Caki2 (cell line): ENCODE data around the gene RAB35. TPM values are rescaled to one million over a fixed set of nuclear protein-coding genes. Genes with fewer than 3 reads are reported as not detected.

Source experiments
- DNase-seq: peaks from one replicate; pipeline ENCODE4 v3.0.0-alpha.2; 2015; ENCODE audit warnings: low read depth
- in situ Hi-C: cut with HindIII; loops from 2 replicates; pipeline ENCODE4 v1.10.0; 2016; ENCODE audit warnings: low sequenced_read_pairs, low pct_unique_long_range_greater_than_20kb, mixed read lengths
- total RNA-seq: library from RNA; depleted of rRNA; stranded (reverse); fragments of >200 nt; shearing (Covaris generic); gene quantifications from 2 replicates; pipeline ENCODE4 v1.2.3, GENCODE V29; 2014; ENCODE audit warnings: low replicate concordance

Gene RAB35
- total RNA-seq, 1 experiment from 2014 or later: 43.5 TPM

DNA sequence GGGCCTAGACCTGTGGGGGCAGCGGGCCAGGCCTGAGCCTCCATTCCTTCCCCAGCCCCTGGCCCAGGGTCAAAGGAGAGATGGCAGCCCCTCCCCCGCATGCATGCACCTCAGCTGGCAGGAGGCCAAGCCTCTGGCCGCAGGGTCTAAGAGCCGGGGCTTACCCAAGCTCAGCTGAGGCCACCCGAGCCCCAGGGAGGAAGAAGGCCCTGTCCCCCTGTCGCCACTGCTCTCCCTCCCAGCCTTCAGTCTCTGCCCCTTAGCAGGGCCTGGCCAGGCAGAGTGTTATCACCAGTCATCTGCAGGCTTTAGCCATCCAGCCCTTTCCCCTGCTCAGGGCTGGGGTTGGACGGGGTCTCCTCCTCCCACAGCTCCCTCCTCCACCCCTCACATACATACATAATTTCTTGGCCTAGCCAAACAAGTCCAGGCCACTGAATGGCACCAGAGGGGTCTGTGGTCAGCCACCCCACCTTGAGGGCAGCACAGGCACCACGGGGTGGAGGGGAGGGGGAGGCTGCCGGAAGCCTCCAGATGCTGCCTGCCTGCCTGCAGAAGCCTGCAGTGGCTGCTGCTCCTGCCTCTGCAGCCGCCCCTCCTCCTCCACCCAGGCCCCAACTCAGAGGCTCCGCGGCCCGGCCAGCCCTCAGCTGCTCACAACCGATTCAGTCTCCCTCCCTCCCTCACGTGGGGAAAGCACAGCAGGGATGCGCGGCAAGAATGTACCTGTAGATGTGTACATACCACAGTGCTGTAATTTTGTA lies 22.8 kb downstream of the RAB35 start:
- no peak for DNase-seq
- in situ Hi-C loops: no loop called here

DNA sequence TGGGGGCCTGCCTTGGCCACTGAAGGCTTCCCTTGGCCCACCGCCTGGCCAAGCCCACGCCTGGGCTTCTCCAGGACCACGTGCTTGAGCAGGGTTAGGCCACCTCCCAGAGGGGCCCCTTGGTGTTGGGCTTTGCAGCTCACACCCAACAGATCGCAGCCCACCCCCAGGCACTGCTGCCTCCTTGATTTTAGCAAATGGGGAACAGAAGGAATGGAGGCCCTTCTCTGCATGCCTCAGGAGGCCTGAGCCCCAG lies 23.3 kb downstream of the RAB35 start:
- no peak for DNase-seq
- in situ Hi-C loops: no loop called here

DNA sequence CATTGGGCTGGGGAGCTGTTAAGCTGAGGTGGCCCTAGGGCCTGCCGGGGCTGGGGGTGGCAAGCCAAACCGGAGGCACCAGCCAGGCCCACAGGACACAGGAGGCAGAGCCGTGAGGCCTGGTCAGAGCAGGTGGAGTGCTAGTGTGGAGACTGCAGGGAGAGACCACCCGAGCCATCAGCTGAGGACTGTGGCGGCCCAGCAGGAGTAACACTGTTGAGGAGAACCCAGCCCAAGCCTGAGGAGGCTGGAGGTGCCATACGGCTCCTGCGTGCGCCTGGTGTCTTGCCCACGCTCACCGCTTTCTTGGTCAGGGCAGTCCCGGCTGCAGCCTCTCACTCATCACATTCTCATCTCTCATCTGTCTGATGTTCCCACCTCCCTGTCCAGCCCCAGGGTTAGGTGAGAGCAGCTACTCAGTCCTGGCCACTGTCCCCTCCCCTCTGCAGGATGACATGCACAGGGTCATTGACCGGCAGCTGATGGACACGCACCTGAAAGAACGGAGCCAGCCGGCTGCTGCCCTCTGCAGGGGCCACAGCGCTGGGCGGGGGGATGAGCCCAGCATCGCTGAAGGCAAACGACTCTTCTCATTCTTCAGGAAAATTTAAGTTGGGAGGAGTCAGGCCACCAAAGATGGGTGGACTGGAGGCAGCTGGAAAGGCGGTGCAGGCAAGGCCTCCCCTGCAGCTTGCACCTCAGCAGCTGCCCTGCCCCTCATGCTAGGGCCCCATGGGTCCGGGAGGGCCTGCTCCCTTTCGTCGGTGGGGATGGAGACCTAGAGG lies 23.8 kb downstream of the RAB35 start:
- in situ Hi-C loops: no loop called here
- no peak for DNase-seq

DNA sequence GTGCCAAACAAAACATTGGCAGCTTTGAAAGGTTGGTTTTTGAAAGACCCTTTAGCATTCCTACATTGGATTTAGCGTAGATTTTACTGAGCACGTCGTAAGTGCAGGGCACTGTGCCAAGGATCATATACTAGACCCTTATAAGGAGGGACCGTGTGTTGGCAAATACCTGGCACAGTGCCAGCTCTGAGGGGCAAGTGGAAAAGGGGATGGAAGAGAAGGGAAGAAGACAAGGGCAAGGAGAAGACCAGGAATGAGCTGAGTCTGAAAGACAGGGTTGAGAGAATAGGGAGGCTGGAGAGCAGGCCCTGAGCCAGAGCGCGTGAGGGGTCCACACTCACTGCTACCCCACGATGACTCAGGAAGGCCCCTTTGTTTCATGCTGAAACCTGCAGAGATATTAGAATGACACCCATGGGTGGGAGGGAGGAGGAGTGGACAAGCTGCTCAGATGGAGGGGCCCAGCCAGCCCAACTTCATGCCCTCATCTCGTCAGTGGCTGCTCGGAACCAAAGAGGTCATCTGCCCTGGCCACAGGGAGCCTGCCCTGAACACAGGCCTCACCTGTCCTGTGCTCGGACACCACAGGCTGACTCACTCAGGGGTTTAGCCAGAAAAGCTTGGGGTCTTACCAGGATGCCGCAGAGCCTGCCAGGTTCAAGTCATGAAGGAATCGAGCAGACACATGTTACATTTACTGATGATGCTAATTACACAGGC lies 25.0 kb downstream of the RAB35 start:
- in situ Hi-C loops: no loop called here
- DNase-seq: no peak

DNA sequence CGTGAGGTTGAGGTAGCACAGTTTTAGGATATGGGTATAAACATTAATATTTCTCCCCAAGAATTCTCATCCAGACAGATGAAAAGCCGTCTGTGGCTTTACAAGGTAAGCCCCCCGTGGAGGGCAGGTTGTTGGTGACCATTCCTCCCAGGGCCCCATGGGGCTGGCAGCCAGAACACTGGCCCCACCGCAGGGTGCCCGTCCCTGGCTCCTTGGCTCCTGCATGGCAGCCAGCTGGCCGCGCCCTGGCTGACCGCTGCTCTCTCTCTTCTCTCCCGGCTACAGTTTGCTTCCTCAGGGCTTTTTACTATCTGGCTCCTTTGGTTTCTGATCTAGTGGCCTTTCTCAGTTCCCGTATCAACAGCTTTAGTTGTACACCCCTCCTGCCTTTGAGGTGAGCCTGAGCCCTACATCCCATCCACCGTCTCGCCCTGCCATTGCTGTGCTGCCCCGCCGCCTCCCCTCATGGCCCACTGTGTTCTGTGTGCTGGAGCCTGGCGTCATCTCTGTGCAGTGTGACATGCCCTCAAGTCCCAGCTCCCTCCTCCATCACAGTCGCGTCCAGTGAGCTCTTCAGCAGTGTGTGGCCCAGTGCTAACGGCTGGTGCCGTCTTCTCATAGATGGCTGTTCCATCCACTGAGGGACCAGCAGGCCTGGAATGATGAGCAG lies 25.8 kb downstream of the RAB35 start:
- in situ Hi-C loops: no loop called here
- no peak for DNase-seq

DNA sequence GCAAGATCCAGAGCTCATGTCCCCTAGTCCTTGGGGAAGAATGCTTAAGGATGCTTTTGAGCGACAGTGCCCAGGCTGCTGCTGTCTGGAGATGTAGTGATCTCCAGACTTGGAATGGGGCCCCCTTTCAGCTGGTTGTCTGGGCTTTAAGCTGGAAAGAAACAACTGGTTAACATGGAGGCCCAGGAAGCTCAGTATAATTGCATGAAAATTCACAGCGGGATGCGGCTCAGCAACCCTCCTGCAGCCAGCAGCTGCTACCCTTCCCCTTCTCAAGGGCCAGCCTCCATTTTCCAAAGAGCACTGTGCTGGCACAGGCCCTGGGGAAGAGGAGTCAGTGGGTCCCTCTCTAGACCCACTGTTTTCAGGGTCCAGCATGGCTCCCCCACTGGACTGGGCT lies 26.3 kb downstream of the RAB35 start:
- in situ Hi-C loops: no loop called here
- DNase-seq: no peak

DNA sequence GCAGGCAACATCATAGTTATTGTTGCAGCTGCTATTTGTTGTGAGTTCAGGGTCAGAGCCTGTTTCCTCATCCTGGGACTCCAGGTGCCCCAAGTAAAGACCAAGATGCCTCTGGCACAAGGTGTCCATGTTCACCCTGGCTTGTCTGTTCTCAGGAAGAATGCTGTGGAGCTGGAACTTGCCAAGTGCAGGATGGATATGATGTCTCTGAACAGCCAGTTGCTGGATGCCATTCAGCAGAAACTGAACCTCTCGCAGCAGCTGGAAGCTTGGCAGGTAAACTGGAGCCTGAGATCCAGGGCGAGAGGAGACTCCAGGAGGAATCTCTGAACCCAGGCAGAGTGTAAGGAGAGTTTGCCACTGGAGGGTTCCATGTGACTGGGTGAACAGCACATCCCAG lies 26.8 kb downstream of the RAB35 start:
- no peak for DNase-seq
- in situ Hi-C loops: no loop called here

DNA sequence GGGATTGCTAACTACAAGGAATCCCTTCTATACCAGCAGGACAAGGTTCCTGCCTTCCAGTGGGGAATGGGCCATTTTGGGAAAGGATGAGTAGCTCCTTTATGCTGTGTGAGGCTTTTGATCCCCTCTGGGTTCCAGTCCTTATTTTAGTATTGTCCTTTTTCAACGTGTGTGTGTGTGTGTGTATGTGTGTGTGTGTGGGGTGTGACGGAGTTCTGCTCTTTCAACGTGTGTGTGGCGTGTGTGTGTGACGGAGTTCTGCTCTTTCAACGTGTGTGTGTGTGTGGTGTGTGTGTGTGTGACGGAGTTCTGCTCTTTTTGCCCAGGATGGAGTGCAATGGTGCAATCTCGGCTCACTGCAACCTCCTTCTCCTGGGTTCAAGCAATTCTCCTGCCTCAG lies 27.4 kb downstream of the RAB35 start:
- DNase-seq: no peak
- in situ Hi-C loops: no loop called here

DNA sequence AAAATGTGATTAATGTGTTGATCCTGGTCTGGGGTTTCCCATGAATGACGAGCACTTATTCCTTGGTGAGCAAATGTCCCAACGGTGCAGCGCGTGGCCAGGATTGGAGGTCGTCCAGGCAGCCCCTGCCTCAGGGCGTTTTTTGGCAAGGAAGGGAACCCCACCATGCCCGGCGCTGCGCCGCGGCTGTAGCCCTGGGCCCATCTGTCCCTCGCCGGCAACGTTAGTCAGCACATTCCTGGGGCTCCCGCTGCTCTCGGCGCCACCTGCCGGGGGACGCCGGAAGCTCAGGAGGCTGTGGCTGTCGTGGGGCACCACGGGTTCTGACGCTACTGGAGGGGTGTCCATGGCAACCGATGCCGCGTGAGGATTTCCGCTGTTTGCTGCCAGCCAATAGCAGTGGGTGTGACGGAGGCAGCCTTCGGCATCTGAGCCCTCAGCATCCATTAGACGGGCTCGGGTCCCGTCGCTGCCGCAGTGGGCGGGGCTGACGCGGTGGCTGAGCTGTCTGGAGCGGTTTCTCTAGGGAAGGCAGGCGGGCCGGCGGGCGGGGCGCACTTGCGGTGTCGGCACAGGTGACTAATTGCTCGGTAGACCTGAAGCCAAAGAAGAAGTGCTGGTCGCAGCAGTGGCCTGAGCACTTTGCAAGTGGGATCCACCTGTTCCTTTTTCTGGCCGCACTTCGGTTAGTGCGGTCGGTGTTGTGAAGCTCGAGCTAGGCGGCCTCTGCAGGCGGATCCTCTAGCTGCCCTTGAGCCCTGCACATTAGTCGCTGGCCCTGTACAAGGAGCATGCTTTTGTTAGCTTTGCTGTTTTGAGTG lies 29.5 kb downstream of the RAB35 start:
- in situ Hi-C loops: no loop called here
- DNase-seq: peak; percentile 100

DNA sequence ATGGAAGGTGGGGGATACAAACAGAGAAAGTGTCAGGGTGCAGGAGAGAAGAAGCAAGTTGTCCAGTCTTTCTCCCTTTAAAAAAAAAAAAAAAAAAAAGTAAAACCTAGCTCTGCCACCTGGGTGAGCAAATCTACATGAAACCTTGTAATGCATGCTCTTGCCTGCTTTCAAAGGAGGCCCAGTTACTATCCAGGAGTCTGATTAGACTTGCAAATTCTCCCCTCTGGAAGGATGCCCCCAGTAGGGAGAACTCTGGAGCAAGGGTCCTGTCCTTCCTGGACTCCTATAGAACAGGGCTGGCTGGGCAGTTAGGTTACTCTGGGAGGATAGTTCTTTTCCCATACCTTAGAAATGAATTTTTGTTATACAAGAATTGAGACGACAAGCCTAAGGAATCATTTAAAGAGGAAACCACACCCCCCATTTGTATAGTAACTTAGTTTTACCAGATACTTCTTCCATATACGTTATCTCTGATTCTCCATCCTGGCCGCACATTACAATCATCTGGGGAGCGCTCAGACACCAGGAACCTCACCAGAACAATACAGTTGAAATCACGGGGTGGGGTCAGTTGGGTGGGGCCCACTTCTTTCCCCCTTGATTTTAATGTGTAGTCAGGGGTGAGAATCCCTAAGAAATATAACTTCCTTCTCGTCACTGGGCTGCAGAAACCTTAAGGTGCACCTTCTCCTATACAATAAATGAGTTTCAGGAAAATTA lies 30.5 kb downstream of the RAB35 start:
- DNase-seq: no peak
- in situ Hi-C loops: no loop called here

DNA sequence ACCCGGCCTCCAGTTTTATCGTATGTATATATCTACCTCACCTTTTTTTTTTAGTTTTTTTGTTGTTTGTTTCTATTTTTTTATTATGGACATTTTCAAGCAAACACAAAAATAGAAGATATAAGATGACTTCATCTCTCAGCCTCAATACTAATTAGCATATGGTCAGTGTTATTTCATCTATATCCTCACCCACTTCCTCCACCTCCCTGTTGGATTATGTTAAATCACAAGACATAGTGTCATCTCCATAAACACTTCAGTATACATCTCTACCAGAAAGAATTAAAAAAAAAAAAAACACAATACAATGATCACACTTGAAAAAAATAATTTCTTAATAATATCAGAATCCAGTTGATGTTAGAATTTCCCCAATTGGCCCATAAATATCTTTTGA lies 34.9 kb downstream of the RAB35 start:
- DNase-seq: no peak
- in situ Hi-C loops: no loop called here

DNA sequence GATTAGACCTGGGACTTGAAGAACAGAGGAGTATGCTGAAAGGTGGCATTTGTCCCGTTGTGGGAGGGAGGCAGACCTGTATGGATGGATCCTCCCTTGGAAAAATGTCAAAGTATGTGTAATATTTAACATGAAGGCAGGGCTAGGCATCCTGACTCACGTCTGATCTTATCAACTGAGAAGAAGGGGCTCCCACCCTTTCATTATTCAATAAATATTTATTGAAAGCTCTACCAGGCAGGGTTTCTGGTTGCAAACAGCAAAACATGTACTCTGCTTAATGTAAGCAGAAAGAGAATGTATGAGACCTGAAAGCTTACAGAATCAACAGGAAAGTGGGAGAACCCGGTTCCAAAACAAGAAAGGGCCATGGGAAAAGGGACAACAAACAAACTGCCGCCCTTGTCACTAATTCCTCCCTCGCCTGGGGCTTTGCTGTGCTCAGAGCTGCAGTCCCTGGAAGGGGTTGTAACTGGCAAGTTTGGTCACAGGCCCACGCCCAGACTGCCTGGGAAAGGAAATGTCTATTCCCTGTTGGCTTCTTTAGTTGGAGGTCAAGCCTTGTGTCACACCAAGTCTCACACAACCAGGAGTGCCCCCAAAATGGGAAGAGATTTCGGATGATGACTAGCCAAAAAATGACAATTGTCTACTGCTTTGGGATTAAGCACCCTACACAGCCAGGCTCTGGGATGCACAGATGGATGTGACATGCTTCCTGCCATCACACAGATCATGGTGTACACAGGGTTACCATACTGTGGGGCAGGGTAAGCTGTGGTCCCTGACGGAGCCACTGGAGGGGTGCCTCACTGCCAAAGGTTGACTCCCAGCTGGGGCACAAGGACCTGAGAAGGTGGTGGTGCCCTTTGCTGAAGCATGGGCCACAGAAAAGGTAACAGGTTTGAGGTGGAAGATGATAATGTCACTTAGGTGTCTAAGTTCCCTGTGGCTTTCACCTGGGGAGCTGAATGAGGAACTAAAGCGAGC lies 36.8 kb downstream of the RAB35 start:
- DNase-seq: peak; percentile 50
- in situ Hi-C loops: no loop called here

DNA sequence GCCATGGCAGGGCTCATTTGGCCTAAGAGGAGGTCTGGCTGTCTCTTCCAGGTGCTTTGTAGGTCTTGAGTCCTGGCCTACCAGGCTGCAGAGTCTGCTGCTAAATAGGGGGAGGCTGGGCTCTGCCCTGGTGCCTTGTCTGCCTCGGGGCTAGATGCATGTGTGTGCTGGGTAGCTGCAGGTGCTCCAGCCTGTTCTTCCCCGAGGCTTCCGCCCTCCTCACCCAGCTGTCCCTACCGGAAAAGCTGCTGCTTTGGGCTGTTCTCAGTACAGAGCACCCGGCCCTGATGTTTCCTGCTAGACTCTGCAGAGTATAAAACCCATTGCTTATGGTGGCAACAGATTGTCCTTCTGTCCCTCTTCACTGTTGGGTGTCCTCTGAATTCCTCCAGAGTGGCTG lies 37.7 kb downstream of the RAB35 start:
- in situ Hi-C loops: no loop called here
- DNase-seq: no peak

DNA sequence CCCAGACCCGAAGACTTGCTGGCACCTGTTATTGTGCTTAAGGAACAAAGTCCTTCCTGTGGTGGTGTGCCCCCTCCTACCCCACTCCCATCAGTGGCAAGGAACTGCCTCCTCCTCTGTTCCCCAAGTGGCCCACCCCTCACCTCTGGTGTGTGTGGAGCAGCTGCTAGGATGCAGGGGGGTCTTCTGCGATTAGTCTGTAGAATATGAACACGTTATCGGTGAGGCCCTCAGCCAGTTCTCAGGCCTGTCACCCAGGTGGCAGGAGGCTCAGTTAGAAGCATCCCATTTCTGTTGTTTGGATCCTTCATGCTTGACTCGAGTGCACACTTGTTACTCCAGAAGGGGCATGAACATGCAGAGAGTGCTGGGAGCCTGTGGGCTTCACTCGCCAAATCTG lies 39.3 kb downstream of the RAB35 start:
- in situ Hi-C loops: no loop called here
- no peak for DNase-seq

DNA sequence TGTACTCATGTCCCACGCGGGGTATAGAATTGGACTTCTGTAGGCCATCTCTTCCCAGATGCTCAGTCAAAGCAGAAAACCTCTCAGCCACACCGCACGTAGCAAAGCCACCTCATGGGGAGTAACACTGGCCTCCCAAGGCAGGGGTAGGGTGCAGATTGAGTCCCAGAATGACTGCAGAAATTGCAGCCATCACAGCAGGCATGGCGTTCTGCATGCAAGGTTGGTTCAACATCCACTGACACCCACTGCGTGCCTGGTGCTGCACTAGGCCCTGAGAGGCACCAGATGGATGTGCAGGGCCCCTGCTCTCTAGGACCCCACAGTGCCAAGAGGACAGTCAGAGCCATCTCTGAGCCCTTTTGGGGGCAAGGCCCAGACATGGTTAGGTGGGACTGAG lies 39.9 kb downstream of the RAB35 start:
- in situ Hi-C loops: no loop called here
- no peak for DNase-seq

DNA sequence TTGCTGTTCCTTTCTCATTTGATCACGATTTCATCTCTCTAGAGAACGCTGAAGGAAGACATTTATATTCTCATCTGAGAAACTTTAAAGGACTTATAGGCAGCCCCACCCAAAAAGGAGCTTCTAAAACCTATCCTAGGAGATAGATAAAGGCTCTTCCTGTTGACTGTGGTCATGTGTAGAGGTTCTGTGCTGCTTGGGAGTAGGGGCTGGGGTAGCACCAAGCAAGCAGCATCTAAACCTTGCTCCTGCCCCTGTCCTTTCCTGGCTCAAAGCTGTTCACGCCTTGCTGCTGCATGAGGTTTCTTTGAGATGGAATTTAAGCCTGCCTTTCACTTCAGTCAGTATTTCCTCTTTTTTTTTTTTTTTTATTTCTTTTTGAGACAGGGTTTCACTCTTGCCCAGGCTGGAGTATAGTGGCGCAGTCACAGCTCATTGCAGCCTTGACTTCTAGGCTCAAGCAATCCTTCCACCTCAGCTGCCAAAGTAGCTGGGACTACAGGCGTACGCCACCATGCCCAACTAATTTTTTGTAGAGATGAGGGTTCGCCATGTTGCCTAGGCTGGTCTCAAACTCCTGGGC lies 41.4 kb downstream of the RAB35 start:
- in situ Hi-C loops: no loop called here
- no peak for DNase-seq
